ENCODE results near the gene NGDN.

NGDN gene

GRCh38 chr14:23525611-23526010, 56.1 kb downstream of the NGDN start:
- TF ChIP-seq CTCF (IDR thresholded peaks at IDR 0.05; ENCODE audit: low read depth, low read length) = no peak
- in situ Hi-C loops (cut with HindIII; ENCODE audit: low sequenced_read_pairs) = no loop called here
- H3K4me3 ChIP-seq (ENCODE audit: low read depth, low read length) = no peak overlapping the region
- DNase-seq (ENCODE audit: low read depth, low spot score) = no peak
